K562 (cell line): Measurements from ENCODE around the gene SLC9A3. TPM values are rescaled to one million over a fixed set of nuclear protein-coding genes. Genes with fewer than 3 reads are reported as not detected.
A peak's percentile ranks its signal among the peaks of the same experiment; 100 is the strongest.

Source experiments
- ATAC-seq: fragments of 200-7000 bp; cut with Tn5 transposase; 3 replicates; pipeline ENCODE4 v1.9.1; 2020; ENCODE audit warnings: moderate library complexity
- BruUV-seq: library from RNA; stranded (reverse); fragments of 400-500 nt; replicated peaks from 2 replicates; lab custom pipeline; 2021; lab: Mats Ljungman, UMichigan
- CTCF ChIA-PET: fragments of 300-600 bp; formaldehyde crosslinking; extraction: SDS; loops from one replicate; lab custom pipeline; 2021; ENCODE audit warnings: low intra/inter-chr PET ratio; lab: Yijun Ruan, JAX
- POLR2A ChIA-PET: fragments of 300-600, 350-650 bp; sonication (Branson Sonifier 250); formaldehyde crosslinking; extraction: SDS; loops from one replicate; lab custom pipeline; 2021; ENCODE audit warnings: antibody characterized with exemption, inconsistent platforms; lab: Yijun Ruan, JAX
- DNase-seq, 4 experiments: peaks; one replicate each; pipeline versions ENCODE4 v3.0.0 to v3.0.0-alpha.2; 2011 to 2018; ENCODE audit warnings: low spot score in 3 of 4, mixed read lengths in 3 of 4; ENCODE audit errors: extremely low read depth in 1 of 4
- FAIRE-seq: peaks from 2 replicates; lab custom pipeline; 2011; peaks lifted over from hg19 to GRCh38; lab: Jason Lieb, UNC
- H2AFZ ChIP-seq: 2 replicates; pipeline ENCODE4 v1.6.0; 2011; ENCODE audit warnings: low read depth, low read length, control low read depth, inconsistent platforms
- H3K27ac ChIP-seq: fragments of 200-600 bp; 3 replicates; pipeline ENCODE4 v1.8.0; 2011; ENCODE audit warnings: low read depth, mild to moderate bottlenecking, control low read depth, inconsistent platforms, low read length, moderate library complexity, mixed read lengths; ENCODE audit errors: extremely low read depth
- H3K27me3 ChIP-seq, 2 experiments: fragments of 300-600 bp in 1 of 2; 2 replicates in 1 of 2; 3 replicates in 1 of 2; pipeline versions ENCODE4 v1.6.0 to v1.8.0; 2011; ENCODE audit warnings: inconsistent platforms in 2 of 2, low read length in 2 of 2, mild to moderate bottlenecking in 1 of 2, mixed read lengths in 1 of 2, moderate library complexity in 1 of 2; ENCODE audit not compliant: control insufficient read depth in 2 of 2, insufficient read depth in 2 of 2
- H3K36me3 ChIP-seq: fragments of 300-600 bp; 3 replicates; pipeline ENCODE4 v1.8.0; 2011; ENCODE audit warnings: mild to moderate bottlenecking, low read length, inconsistent platforms; ENCODE audit not compliant: control insufficient read depth, insufficient read depth
- H3K4me1 ChIP-seq, 2 experiments: fragments of 200-600 bp in 1 of 2; replicated peaks in 1 of 2; 2 replicates in 1 of 2; 3 replicates in 1 of 2; pipeline versions ENCODE4 v1.5.1 to v1.8.0; 2011; ENCODE audit warnings: inconsistent platforms in 2 of 2, low read length in 2 of 2, mild to moderate bottlenecking in 1 of 2, mixed read lengths in 1 of 2, moderate library complexity in 1 of 2; ENCODE audit not compliant: control insufficient read depth in 2 of 2, insufficient read depth in 2 of 2
- H3K4me2 ChIP-seq: 2 replicates; pipeline ENCODE4 v1.6.1; 2011; ENCODE audit warnings: low read length, control low read depth, inconsistent platforms, mixed read lengths; ENCODE audit not compliant: insufficient read depth
- H3K4me3 ChIP-seq: fragments of 200-600 bp; sonication (generic), shearing (Covaris generic); 2 replicates; pipeline ENCODE4 v1.5.1; 2016; ENCODE audit warnings: control low read depth, inconsistent platforms
- H3K79me2 ChIP-seq: fragments of 200-600 bp; 3 replicates; pipeline ENCODE4 v1.8.0; 2011; ENCODE audit warnings: low read length, inconsistent platforms; ENCODE audit not compliant: control insufficient read depth, insufficient read depth
- H3K9ac ChIP-seq, 2 experiments: 2 replicates each; pipeline versions ENCODE4 v1.6.0 to v1.6.1; 2011; ENCODE audit warnings: low read depth in 2 of 2, low read length in 2 of 2, control low read depth in 1 of 2, inconsistent platforms in 1 of 2, mild to moderate bottlenecking in 1 of 2, mixed read lengths in 1 of 2; ENCODE audit not compliant: insufficient read depth in 1 of 2
- H3K9me1 ChIP-seq: one replicate; pipeline ENCODE4 v1.6.0; 2011; ENCODE audit warnings: inconsistent platforms, mild to moderate bottlenecking, low read length, moderate library complexity; ENCODE audit not compliant: control insufficient read depth, insufficient read depth
- H3K9me3 ChIP-seq: replicated peaks from 2 replicates; pipeline ENCODE4 v1.5.1; 2011; ENCODE audit warnings: low read depth, low read length, inconsistent platforms; ENCODE audit not compliant: control insufficient read depth, insufficient read depth
- H4K20me1 ChIP-seq: replicated peaks from 2 replicates; pipeline ENCODE4 v1.6.1; 2011; ENCODE audit warnings: low read length, inconsistent platforms, mixed read lengths; ENCODE audit not compliant: control insufficient read depth, insufficient read depth
- CBX8 ChIP-seq: fragments of 200-600 bp; sonication (generic); IDR thresholded peaks from 2 replicates; pipeline ENCODE4 v1.6.1; 2012; ENCODE audit warnings: borderline replicate concordance, mixed run types, low read depth, mild to moderate bottlenecking, moderate library complexity, mixed read lengths, low read length, control low read depth, inconsistent platforms; ENCODE audit not compliant: poor library complexity, severe bottlenecking; ENCODE audit errors: extremely low read depth
- CREBBP ChIP-seq: IDR thresholded peaks from one replicate; pipeline ENCODE4 v1.6.1; 2012; ENCODE audit warnings: low read depth, mild to moderate bottlenecking, control low read depth, inconsistent platforms, low read length
- DACH1 ChIP-seq: fragments of 450-650 bp; IDR thresholded peaks from 2 replicates; pipeline ENCODE4 v1.6.1; 2018; ENCODE audit not compliant: partially characterized antibody
- MCM2 ChIP-seq: fragments of 450-650 bp; IDR thresholded peaks from 2 replicates; pipeline ENCODE4 v1.6.1; 2017; ENCODE audit warnings: low read depth, mild to moderate bottlenecking
- MEF2A ChIP-seq: IDR thresholded peaks from 2 replicates; pipeline ENCODE4 v1.6.1; 2011; ENCODE audit warnings: low read depth, mild to moderate bottlenecking, low read length, moderate library complexity; ENCODE audit not compliant: control insufficient read depth
- RUNX1 ChIP-seq: sonication (generic); IDR thresholded peaks from 2 replicates; pipeline ENCODE4 v1.6.1; 2016; ENCODE audit warnings: antibody characterized with exemption, low read depth
- TGIF2 ChIP-seq: sonication (generic); formaldehyde crosslinking; IDR thresholded peaks from 2 replicates; pipeline ENCODE4 v1.8.1; 2022; ENCODE audit warnings: mild to moderate bottlenecking, missing genetic modification reagents, moderate library complexity
- THRAP3 ChIP-seq: fragments of 450-650 bp; IDR thresholded peaks from 2 replicates; pipeline ENCODE4 v1.6.1; 2016; ENCODE audit warnings: mild to moderate bottlenecking, inconsistent platforms, borderline replicate concordance
- ZNF79 ChIP-seq: fragments of 250-450 bp; sonication (Bioruptor Pico); IDR thresholded peaks from 2 replicates; pipeline ENCODE4 v1.4.0; 2020; ENCODE audit warnings: low read depth, mild to moderate bottlenecking, moderate library complexity
- WGBS: fragments of 100-300 bp; shearing (Covaris generic); methylation state at CpG from one replicate; pipeline ENCODE4 v1.1.6; 2016; ENCODE audit warnings: low coverage, mixed read lengths; ENCODE audit not compliant: insufficient coverage; ENCODE audit errors: missing lambda C conversion rate; 5-methylcytosine and 5-hydroxymethylcytosine counted together
- in situ Hi-C: fragments of 300-500 bp; cut with MboI; formaldehyde crosslinking; loops from 4 replicates; pipeline ENCODE4 v1.15.0; 2018; ENCODE audit warnings: inconsistent platforms, mixed read lengths
- intact Hi-C: fragments of 100-400 bp; cut with micrococcal nuclease; formaldehyde crosslinking; loops from 2 replicates; pipeline ENCODE4 v1.14.2; 2022
- polyA plus RNA-seq, 8 experiments: library from polyadenylated mRNA; depleted of rRNA in 4 of 8; stranded (reverse) in 5 of 8; unstranded in 3 of 8; fragments of >200 nt; fragmentation: Nextera tagmentation in 2 of 8; fragmentation: Illumina TruSeq in 1 of 8; extraction: Ambion mirVana in 2 of 8; extraction: Trizol in 1 of 8; gene quantifications; 2 replicates each; pipeline versions ENCODE4 v1.2.1 to v1.2.3, GENCODE V29; 2011 to 2014; ENCODE audit warnings: inconsistent platforms in 1 of 8, missing spikeins in 1 of 8
- total RNA-seq, 7 experiments: library from RNA; depleted of rRNA in 6 of 7; stranded (reverse); fragments of >200 nt in 6 of 7; fragmentation: Illumina TruSeq in 2 of 7; extraction: Trizol in 2 of 7; gene quantifications; 2 replicates each; pipeline versions ENCODE4 v1.2.1 to v1.2.3, GENCODE V29; 2011 to 2021; ENCODE audit warnings: low replicate concordance in 1 of 7
- TF ChIP-seq, protein P1 (sequence below): fragments of 150-350 bp; conservative IDR thresholded peaks from 2 replicates; pipeline ENCODE4 v1.6.1; 2014; ENCODE audit warnings: low read length
- TF ChIP-seq, protein P2 (sequence below), 3 experiments: fragments of 200-800 bp in 1 of 3; sonication (Bioruptor generic) in 1 of 3; sonication (generic) in 1 of 3; formaldehyde crosslinking in 1 of 3; IDR thresholded peaks; 2 replicates each; pipeline versions ENCODE4 v1.6.1 to v1.8.0; 2016 to 2022; ENCODE audit warnings: mild to moderate bottlenecking in 2 of 3, missing compliant biosample characterization in 2 of 3, missing genetic modification characterization in 2 of 3, missing genetic modification reagents in 1 of 3
- TF ChIP-seq, protein P3 (sequence below), 2 experiments: fragments of 450-650 bp in 1 of 2; IDR thresholded peaks; 2 replicates each; pipeline ENCODE4 v1.6.1; 2011 to 2017; ENCODE audit warnings: low read depth in 2 of 2, antibody characterized with exemption in 1 of 2, borderline replicate concordance in 1 of 2, low read length in 1 of 2, mild to moderate bottlenecking in 1 of 2, mixed read lengths in 1 of 2; ENCODE audit not compliant: control insufficient read depth in 1 of 2

Gene SLC9A3
- total and polyA plus RNA-seq, 9 of the 15 experiments (the other 6 are each of a cell fraction or from before 2014, with no cell fraction given), result 1.5 to 5.8 (median 3.7) TPM; not detected in 2

DNA sequence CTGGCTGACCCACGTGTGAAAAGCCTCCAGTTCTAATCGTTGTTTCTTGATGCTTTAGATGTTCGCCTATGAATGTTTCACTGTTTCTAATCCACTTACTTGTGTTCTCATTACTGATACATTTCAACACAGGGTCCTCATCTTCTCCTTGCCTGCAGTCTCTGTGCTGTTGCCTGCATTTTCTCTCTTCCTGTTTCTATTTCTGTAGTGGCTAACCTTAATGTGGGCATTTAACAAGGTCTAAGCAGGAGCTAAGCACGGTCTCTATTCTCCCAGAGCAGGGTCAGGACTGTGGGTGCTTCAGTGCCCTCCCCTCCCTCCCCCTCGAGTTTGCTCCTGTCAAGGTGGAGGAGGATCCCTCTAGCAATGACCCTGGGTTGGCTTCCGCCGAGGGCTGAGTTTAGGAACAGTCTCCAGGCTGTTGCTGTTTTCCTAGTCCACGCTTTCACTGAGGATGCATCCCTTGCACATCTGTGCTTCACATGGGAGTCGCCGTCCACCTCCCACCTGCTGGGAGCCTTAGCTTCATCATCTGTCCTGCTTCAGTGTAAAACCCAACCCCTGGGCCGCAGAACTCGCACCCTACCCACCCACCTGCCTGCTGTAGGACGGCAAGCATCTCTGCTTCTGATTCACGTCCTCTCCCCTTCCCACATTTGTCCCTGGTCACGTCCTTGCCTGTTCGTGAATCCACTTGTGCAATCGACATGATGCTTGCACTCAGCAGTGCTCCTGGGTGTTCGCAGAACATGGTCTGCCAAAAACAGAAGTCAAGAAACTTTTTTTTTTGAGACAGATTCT, 83.6 kb downstream of the SLC9A3 start:
- H3K79me2 ChIP-seq, result peaks cover 30% of the 10 kb centered on the region
- POLR2A ChIA-PET, result interaction anchor here (0.6 to 1.7 kb wide), 3 partner anchors 9 to 31 kb away, joined by 3 to 6 read pairs (median 3); no protein-coding TSS in a partner anchor
- no peak for ATAC-seq
- H3K27me3 ChIP-seq, result peaks cover 10 to 18% of the 10 kb centered on the region in 2 experiments; a peak in 4 of 5 replicates
- in situ Hi-C loops, result no loop called here
- H3K9me3 ChIP-seq, result no peaks in the 10 kb centered on the region
- DNase-seq, result no peak
- no peak overlapping the region for H3K4me3 ChIP-seq
- H3K9me1 ChIP-seq, result peaks cover 6% of the 10 kb centered on the region
- TF ChIP-seq CBX8, result no peak
- no peak for TF ChIP-seq TGIF2 (CRISPR knock-in tag)
- TF ChIP-seq MCM2, result no peak
- no peak for TF ChIP-seq CREBBP
- no peak for TF ChIP-seq DACH1
- TF ChIP-seq, protein P1, sequence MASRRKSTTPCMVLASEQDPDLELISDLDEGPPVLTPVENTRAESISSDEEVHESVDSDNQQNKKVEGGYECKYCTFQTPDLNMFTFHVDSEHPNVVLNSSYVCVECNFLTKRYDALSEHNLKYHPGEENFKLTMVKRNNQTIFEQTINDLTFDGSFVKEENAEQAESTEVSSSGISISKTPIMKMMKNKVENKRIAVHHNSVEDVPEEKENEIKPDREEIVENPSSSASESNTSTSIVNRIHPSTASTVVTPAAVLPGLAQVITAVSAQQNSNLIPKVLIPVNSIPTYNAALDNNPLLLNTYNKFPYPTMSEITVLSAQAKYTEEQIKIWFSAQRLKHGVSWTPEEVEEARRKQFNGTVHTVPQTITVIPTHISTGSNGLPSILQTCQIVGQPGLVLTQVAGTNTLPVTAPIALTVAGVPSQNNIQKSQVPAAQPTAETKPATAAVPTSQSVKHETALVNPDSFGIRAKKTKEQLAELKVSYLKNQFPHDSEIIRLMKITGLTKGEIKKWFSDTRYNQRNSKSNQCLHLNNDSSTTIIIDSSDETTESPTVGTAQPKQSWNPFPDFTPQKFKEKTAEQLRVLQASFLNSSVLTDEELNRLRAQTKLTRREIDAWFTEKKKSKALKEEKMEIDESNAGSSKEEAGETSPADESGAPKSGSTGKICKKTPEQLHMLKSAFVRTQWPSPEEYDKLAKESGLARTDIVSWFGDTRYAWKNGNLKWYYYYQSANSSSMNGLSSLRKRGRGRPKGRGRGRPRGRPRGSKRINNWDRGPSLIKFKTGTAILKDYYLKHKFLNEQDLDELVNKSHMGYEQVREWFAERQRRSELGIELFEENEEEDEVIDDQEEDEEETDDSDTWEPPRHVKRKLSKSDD, result no peak
- TF ChIP-seq RUNX1, result no peak
- no peak for TF ChIP-seq THRAP3
- TF ChIP-seq, protein P2, sequence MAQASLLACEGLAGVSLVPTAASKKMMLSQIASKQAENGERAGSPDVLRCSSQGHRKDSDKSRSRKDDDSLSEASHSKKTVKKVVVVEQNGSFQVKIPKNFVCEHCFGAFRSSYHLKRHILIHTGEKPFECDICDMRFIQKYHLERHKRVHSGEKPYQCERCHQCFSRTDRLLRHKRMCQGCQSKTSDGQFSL (CRISPR knock-in tag; IDR thresholded peaks at IDR 0.05), result no peak
- TF ChIP-seq, protein P2 (tag; IDR thresholded peaks at IDR 0.05), result no peak
- TF ChIP-seq, protein P3, sequence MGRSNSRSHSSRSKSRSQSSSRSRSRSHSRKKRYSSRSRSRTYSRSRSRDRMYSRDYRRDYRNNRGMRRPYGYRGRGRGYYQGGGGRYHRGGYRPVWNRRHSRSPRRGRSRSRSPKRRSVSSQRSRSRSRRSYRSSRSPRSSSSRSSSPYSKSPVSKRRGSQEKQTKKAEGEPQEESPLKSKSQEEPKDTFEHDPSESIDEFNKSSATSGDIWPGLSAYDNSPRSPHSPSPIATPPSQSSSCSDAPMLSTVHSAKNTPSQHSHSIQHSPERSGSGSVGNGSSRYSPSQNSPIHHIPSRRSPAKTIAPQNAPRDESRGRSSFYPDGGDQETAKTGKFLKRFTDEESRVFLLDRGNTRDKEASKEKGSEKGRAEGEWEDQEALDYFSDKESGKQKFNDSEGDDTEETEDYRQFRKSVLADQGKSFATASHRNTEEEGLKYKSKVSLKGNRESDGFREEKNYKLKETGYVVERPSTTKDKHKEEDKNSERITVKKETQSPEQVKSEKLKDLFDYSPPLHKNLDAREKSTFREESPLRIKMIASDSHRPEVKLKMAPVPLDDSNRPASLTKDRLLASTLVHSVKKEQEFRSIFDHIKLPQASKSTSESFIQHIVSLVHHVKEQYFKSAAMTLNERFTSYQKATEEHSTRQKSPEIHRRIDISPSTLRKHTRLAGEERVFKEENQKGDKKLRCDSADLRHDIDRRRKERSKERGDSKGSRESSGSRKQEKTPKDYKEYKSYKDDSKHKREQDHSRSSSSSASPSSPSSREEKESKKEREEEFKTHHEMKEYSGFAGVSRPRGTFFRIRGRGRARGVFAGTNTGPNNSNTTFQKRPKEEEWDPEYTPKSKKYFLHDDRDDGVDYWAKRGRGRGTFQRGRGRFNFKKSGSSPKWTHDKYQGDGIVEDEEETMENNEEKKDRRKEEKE (IDR thresholded peaks at IDR 0.05; ENCODE audit: borderline replicate concordance in 1 of 2, control insufficient read depth in 1 of 2, low read depth in 2 of 2, low read length in 1 of 2), result no peak
- TF ChIP-seq ZNF79 (CRISPR knock-in tag), result no peak
- no peak for TF ChIP-seq MEF2A
- peak; percentile 49 for FAIRE-seq
- H3K9ac ChIP-seq, result peak overlapping the region in 1 of 2 experiments; percentile 11; a peak in 1 of 4 replicates
- intact Hi-C loops, result no loop called here
- H3K4me2 ChIP-seq, result no peak overlapping the region
- H3K36me3 ChIP-seq, result peaks cover under 1% of the 10 kb centered on the region; the same call in 1 of the 3 replicates
- no peak overlapping the region for H3K27ac ChIP-seq
- BruUV-seq, result no TSS peak
- peaks cover 17 to 49% of the 10 kb centered on the region in 2 experiments; a peak in 4 of 5 replicates for H3K4me1 ChIP-seq
- CTCF ChIA-PET, result no interaction called here
- 54% methylated on average over 18 of the region's 18 CpGs for WGBS
- H4K20me1 ChIP-seq, result no peaks in the 10 kb centered on the region; the same call in 1 of the 2 replicates
- no peak overlapping the region for H2AFZ ChIP-seq
